Measurements from ENCODE around the gene KLHDC10.
"Not testable (repeated sequence)": the region's sequence is repeated elsewhere in the genome, so short reads cannot be mapped to it uniquely, and the experiment has no call there.

The KLHDC10 gene

GRCh38 chr7:130118801-130119200, 48.5 kb downstream of the KLHDC10 start:
- no peak for DNase-seq

- no peak for DNase-seq
Measured at GRCh38 chr7:130123501-130123900, 53.2 kb downstream of the KLHDC10 start.

GRCh38 chr7:130124711-130125110, 54.4 kb downstream of the KLHDC10 start:
- no peak for DNase-seq

GRCh38 chr7:130126840-130127239, 56.5 kb downstream of the KLHDC10 start:
- not testable (repeated sequence) for DNase-seq

GRCh38 chr7:130127404-130127803, 57.1 kb downstream of the KLHDC10 start:
- no peak for DNase-seq

GRCh38 chr7:130127821-130128317, 57.5 kb downstream of the KLHDC10 start:
- no peak for DNase-seq

GRCh38 chr7:130129011-130129411, 58.7 kb downstream of the KLHDC10 start:
- DNase-seq: no peak

- DNase-seq: no peak
Measured at GRCh38 chr7:130131191-130131834, 61.0 kb downstream of the KLHDC10 start.

- DNase-seq: no peak
Measured at GRCh38 chr7:130131964-130132875, 61.9 kb downstream of the KLHDC10 start.

- no peak for DNase-seq
Measured at GRCh38 chr7:130133029-130133782, 62.9 kb downstream of the KLHDC10 start.

- no peak for DNase-seq
Measured at GRCh38 chr7:130134106-130134636, 63.8 kb downstream of the KLHDC10 start.

- DNase-seq: no peak
Measured at GRCh38 chr7:130134726-130135125, 64.4 kb downstream of the KLHDC10 start.

GRCh38 chr7:130135208-130136205, 65.2 kb downstream of the KLHDC10 start:
- no peak for DNase-seq

- DNase-seq: no peak
Measured at GRCh38 chr7:130136579-130137167, 66.3 kb downstream of the KLHDC10 start.

GRCh38 chr7:130137207-130137606, 66.9 kb downstream of the KLHDC10 start:
- no peak for DNase-seq

GRCh38 chr7:130139193-130139960, 69.0 kb downstream of the KLHDC10 start:
- DNase-seq: no peak

- DNase-seq: no peak
Measured at GRCh38 chr7:130140551-130141160, 70.3 kb downstream of the KLHDC10 start.

GRCh38 chr7:130141161-130141883, 71.0 kb downstream of the KLHDC10 start:
- peak; percentile 24 for DNase-seq
